Peyer's patch (tissue), 4 donors: ENCODE results near the gene CES5A.

Experiments used
- CTCF ChIP-seq, 6 experiments: fragments of 450-650 bp in 4 of 6; fragments of 200-600 bp in 2 of 6; sonication (generic) in 1 of 6; IDR thresholded peaks; one replicate each; pipeline ENCODE4 v1.5.1; 2017 to 2019; ENCODE audit warnings: antibody characterized with exemption in 6 of 6, mild to moderate bottlenecking in 3 of 6, moderate library complexity in 1 of 6
- POLR2A ChIP-seq, 2 donors: fragments of 450-650 bp; IDR thresholded peaks; one replicate each; pipeline ENCODE4 v1.5.1; 2017; ENCODE audit warnings: antibody characterized with exemption in 2 of 2, mild to moderate bottlenecking in 2 of 2, moderate library complexity in 2 of 2

GRCh38 chr16:55900616-55901393 is 25.6 kb upstream of the CES5A start:
- TF ChIP-seq CTCF (IDR thresholded peaks at IDR 0.05) (no peak), POLR2A (IDR thresholded peaks at IDR 0.05) (no peak)
